Activated naive CD4-positive, alpha-beta T cell treated with anti-CD3 and anti-CD28 coated beads for 36 hours (primary cell): ENCODE results near the gene SRP68. TPM values are rescaled to one million over a fixed set of nuclear protein-coding genes. Genes with fewer than 3 reads are reported as not detected.
A peak's percentile ranks its signal among the peaks of the same experiment; 100 is the strongest.
"Not testable (repeated sequence)": the region's sequence is repeated elsewhere in the genome, so short reads cannot be mapped to it uniquely, and the experiment has no call there.

ENCODE experiments used
- CTCF ChIA-PET: fragments of 350-600 bp; sonication (Branson Sonifier 250); formaldehyde crosslinking; loops from one replicate; lab custom pipeline; 2021; ENCODE audit warnings: antibody characterized with exemption; lab: Charles Lee
- DNase-seq: peaks from one replicate; pipeline ENCODE4 v3.0.0-alpha.2; 2020
- H3K27ac Mint-ChIP-seq: one replicate; pipeline ENCODE4 v1.8.0; 2021; ENCODE audit warnings: mild to moderate bottlenecking, mixed read lengths
- H3K27me3 Mint-ChIP-seq: one replicate; pipeline ENCODE4 v1.8.0; 2021; ENCODE audit warnings: low read depth, mixed read lengths
- H3K36me3 Mint-ChIP-seq: one replicate; pipeline ENCODE4 v1.8.0; 2021; ENCODE audit warnings: low read depth, mixed read lengths
- H3K4me1 Mint-ChIP-seq: one replicate; pipeline ENCODE4 v1.8.0; 2021; ENCODE audit warnings: low read depth, mixed read lengths
- H3K4me3 Mint-ChIP-seq: one replicate; pipeline ENCODE4 v1.8.0; 2021; ENCODE audit warnings: mild to moderate bottlenecking, moderate library complexity, mixed read lengths
- H3K9me3 Mint-ChIP-seq: one replicate; pipeline ENCODE4 v1.8.0; 2021; ENCODE audit warnings: mixed read lengths
- intact Hi-C: fragments of 100-400 bp; cut with micrococcal nuclease; formaldehyde crosslinking; loops from one replicate; pipeline ENCODE4 v1.15.1; 2023
- total RNA-seq, 2 experiments: library from RNA; stranded (reverse); gene quantifications; one replicate each; pipeline ENCODE4 v1.2.3, GENCODE V29; 2021

The SRP68 gene
- total RNA-seq, 2 experiments from 2014 or later: 127 to 131 TPM

DNA sequence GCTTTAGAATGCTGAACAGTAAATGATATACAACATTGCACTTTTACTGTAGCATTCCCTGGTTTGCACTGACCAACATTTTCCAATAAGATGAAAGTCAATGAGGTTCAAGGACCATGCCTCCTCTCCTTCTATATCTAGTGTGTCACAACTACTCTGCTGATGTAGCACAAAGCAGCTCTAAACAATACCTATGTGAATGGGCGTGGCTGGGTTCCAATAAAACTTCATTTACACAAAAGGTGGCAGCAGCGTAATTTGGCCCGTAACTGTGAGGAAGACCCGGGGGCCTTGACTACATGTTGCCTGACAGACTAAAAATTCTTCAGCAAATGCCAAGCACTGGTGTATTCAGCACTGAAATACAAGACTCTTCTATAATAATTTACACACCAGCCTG is 6.5 kb downstream of the SRP68 start:
- intact Hi-C loops: no loop called here
- H3K27ac Mint-ChIP-seq: no peak overlapping the region

DNA sequence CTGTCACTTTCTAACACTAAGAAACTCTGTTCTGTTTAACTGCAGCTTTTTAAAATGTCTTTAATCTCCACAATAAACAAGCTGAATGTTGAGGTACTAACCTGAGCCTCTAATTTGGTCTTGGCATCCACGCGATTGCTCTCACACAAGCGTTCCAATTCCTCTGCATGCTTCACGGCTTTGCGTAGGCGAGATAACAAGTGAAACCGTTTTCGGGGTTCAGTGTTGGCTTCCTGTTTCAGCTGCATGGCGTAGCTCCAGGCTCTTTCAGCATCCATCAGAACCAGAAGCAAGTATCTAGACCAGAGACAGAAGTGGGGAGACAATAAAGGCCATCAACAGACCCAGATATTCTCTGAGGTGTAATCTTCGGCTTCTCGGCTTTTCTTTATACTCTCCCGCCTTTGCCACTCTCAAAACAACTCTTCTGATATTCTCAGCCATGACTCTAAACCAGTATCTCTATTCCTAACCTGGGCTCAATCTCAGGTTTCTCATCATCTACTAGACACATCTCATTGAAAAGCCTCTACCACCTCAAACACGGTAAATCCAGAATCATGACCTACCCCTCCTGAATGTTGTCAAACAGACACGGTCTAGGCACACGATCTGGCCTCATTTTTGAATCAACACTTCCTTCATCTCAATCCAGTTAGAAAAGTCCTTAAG is 8.3 kb downstream of the SRP68 start:
- Mint-ChIP-seq H3K27me3 (no peaks in the 10 kb centered on the region), H3K36me3 (peaks cover 57% of the 10 kb centered on the region), H3K27ac (peak overlapping the region; percentile 79), H3K9me3 (no peaks in the 10 kb centered on the region), H3K4me3 (peak overlapping the region; percentile 52), H3K4me1 (peaks cover 23% of the 10 kb centered on the region)
- CTCF ChIA-PET: interaction anchor here (0.6 to 2.5 kb wide), 4 partner anchors 50 to 161 kb away, joined by 3 to 15 read pairs (median 3); no protein-coding TSS in a partner anchor
- DNase-seq: peak; percentile 73
- intact Hi-C loops: loop anchor here (1.0 kb wide), 1 partner anchor 7 kb away; no protein-coding TSS in a partner anchor

More for the DNA sequence above, 6.5 kb downstream of the SRP68 start:
- CTCF ChIA-PET: interaction anchor here (0.5 to 1.0 kb wide), 2 partner anchors 12 to 649 kb away, joined by 3 to 6 read pairs; no protein-coding TSS in a partner anchor
- Mint-ChIP-seq H3K4me3 (no peak overlapping the region), H3K9me3 (no peaks in the 10 kb centered on the region), H3K27me3 (no peaks in the 10 kb centered on the region), H3K36me3 (peaks cover 50% of the 10 kb centered on the region), H3K4me1 (peaks cover 30% of the 10 kb centered on the region)
- DNase-seq: no peak

DNA sequence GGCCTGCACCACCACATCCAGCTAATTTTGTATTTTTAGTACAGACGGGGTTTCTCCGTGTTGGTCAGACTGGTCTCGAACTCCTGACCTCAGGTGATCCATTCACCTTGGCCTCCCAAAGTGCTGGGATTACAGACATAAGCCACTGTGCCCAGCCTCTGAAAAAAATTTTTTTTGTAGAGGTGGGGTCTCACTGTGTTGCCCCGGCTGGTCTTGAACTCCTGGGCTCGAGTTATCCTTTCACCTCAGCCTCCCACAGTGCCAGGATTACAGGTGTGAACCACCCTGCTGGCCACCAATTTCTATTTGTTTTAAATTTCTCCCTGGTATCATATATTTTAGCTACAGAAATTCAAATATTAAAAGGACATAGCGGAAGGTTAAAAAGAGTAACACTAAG is 14.1 kb downstream of the SRP68 start:
- CTCF ChIA-PET: interaction anchor here (0.6 to 0.7 kb wide), 3 partner anchors 9 to 39 kb away, joined by 3 to 4 read pairs (median 3); no protein-coding TSS in a partner anchor

DNA sequence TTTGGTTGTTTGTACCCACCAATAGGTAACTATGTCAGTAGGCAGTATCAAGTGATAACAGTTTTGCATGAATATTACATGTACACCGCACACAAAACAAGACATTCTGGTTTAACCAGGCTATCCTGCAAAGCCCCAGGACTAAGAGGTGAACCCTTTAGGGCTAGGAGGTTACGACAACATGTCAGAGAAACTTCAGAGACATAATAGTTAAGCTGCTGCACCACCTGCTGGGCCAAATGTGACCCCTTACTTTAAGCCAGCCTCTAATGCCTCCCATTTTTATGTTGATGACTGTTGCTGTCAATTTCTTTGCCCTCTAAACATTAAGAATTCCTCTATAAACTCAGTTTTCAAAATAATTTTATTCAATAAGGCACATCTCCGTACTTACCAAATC is 15.4 kb downstream of the SRP68 start:
- Mint-ChIP-seq H3K36me3 (peaks cover 38% of the 10 kb centered on the region), H3K4me1 (peaks cover 9% of the 10 kb centered on the region), H3K4me3 (no peak overlapping the region), H3K27ac (no peak overlapping the region), H3K9me3 (no peaks in the 10 kb centered on the region), H3K27me3 (no peaks in the 10 kb centered on the region)
- CTCF ChIA-PET: interaction anchor here (1.2 kb wide), 1 partner anchor 43 kb away, joined by 5 read pairs; no protein-coding TSS in a partner anchor
- intact Hi-C loops: no loop called here
- DNase-seq: no peak

More for the DNA sequence above, 14.1 kb downstream of the SRP68 start:
- Mint-ChIP-seq H3K4me1 (peaks cover 12% of the 10 kb centered on the region), H3K36me3 (peaks cover 43% of the 10 kb centered on the region)
- DNase-seq, H3K4me3 Mint-ChIP-seq, H3K27me3 Mint-ChIP-seq, intact Hi-C loops, H3K9me3 Mint-ChIP-seq, H3K27ac Mint-ChIP-seq: not testable (repeated sequence)

DNA sequence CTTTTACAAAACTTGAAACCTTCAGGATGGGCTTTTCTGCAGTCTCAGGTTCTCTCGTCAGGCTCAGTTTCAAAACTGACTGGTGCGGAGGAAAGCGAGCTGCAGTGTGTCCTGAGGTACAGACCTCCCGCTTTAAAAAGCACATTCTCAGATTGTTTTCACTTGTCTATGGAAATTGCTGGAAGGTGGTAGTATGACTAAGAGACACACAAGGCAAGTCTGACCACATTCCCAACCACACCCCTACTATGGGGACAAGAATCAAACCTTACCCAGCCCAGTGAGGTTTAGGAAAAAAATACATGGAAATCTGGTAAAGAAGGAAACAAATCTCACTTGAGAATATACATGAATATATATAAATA is 18.2 kb downstream of the SRP68 start:
- intact Hi-C loops: no loop called here
- peaks cover 28% of the 10 kb centered on the region for H3K36me3 Mint-ChIP-seq
- H3K9me3 Mint-ChIP-seq: no peaks in the 10 kb centered on the region
- CTCF ChIA-PET: interaction anchor here (0.8 to 1.4 kb wide), 2 partner anchors 9 to 12 kb away, joined by 3 to 6 read pairs; no protein-coding TSS in a partner anchor
- peaks cover 23% of the 10 kb centered on the region for H3K4me1 Mint-ChIP-seq
- H3K27ac Mint-ChIP-seq: no peak overlapping the region
- no peaks in the 10 kb centered on the region for H3K27me3 Mint-ChIP-seq
- no peak for DNase-seq
- H3K4me3 Mint-ChIP-seq: no peak overlapping the region

DNA sequence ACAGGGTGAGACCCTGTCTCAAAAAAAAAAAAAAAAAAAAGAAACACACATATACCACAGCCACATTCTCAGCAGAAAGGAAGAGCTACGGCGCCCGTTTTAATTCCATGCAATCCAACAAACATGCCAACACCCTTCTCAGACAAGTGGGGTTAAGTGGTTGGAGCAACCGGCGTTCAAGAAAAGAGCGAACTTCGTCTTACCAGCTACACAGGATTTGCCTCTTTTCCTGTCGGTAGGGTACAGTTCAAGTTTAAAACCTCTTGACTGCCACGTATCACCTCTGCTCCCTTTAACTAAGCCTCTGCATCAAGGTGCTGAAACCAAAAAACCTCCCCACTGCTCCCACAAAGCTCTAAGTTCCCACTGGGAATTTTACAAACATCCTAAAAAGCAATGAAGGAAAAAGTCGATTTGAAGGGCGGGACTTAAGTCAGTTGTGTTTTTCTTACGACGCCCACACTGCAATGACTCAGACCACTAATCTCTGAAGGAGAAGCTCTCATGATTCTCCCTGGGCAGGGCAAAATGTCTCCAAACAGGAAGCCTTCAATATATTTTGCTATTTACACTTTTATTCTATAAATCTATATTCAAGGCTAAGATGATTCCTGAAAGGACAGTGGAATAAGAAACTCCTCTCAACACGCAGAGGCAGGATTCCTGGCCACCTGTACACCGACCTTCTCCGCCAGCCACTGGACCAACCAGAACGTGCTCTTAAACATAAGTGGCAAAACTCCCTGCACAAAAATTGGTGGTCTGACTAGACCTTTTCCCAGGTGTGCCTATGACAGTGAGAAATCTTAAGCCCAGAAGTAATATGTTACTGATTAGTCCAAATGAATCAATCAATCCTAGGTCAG is 18.8 kb downstream of the SRP68 start:
- peak; percentile 22 for DNase-seq
- Mint-ChIP-seq H3K9me3 (no peaks in the 10 kb centered on the region), H3K36me3 (peaks cover 25% of the 10 kb centered on the region), H3K4me3 (no peak overlapping the region), H3K4me1 (peaks cover 23% of the 10 kb centered on the region), H3K27ac (peak overlapping the region; percentile 22), H3K27me3 (no peaks in the 10 kb centered on the region)
- CTCF ChIA-PET: interaction anchor here (0.5 to 1.4 kb wide), 4 partner anchors 10 to 332 kb away, joined by 3 to 6 read pairs (median 4); no protein-coding TSS in a partner anchor
- intact Hi-C loops: no loop called here

DNA sequence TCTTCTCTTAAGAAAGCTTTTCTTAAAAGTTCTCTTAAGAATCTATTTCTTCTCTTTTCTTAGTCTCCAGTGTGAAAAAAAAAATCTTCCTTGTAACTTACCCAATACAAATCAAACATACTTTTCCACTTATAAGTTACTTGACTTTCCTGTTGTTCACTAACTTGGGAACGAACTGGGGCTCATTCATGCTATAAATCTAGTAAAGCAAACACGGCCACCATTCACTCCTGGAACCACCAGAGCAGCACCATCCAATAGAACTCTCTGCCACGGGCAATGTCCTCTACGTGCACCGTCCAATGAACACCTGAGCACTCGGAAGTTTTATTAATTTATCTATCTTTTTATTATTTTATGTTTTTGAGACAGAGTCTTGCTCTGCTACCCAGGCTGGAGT is 20.8 kb downstream of the SRP68 start:
- H3K4me3 Mint-ChIP-seq: no peak overlapping the region
- peaks cover 23% of the 10 kb centered on the region for H3K4me1 Mint-ChIP-seq
- intact Hi-C loops: no loop called here
- H3K36me3 Mint-ChIP-seq: peaks cover 29% of the 10 kb centered on the region
- no peak overlapping the region for H3K27ac Mint-ChIP-seq
- CTCF ChIA-PET: interaction anchor here (0.6 to 0.7 kb wide), 2 partner anchors 195 to 491 kb away, joined by 3 read pairs; no protein-coding TSS in a partner anchor
- no peak for DNase-seq
- no peaks in the 10 kb centered on the region for H3K9me3 Mint-ChIP-seq
- no peaks in the 10 kb centered on the region for H3K27me3 Mint-ChIP-seq

DNA sequence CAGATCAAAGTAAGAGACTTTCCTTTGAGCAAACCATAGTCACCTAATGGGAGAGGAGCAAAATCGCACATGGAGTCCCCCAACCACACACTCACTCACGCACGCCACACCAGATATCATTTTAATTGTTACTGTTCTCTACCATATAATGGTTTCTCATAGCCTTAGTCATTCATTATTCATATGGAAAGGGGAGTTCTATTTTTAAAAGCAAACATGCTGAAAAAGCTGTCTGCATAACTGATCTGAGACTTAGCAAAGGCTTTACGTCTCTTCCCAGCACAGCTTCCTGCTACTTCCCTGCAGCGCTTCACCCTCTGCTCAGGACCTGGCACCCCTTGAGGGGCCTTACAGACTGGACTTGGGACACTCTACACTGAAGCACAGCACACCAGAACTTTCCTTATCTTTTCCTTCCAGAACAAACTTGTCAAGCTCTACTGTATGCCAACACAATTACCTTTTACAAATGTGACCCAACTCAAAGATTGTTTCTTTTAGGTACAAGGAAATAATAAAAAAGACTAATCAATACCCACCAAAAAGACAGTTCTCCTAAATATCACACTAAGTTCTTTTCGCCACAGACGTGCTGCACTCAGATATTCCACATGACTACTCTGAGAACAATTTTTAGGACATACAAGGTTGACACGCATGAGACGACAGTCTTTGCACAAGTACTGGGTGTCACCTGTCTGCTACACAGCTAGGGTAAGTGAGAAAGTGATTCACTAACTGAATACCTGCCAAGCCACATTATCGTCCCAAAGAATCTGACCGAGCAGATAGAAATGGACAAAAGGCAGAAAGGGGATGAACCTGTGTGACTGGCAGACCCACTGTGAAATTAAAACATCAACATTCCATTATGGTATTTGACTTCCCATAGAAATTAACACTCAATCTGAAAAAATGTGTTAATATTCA is 21.5 kb downstream of the SRP68 start:
- H3K27me3 Mint-ChIP-seq: no peaks in the 10 kb centered on the region
- H3K36me3 Mint-ChIP-seq: peaks cover 25% of the 10 kb centered on the region
- no peak for DNase-seq
- peaks cover 23% of the 10 kb centered on the region for H3K4me1 Mint-ChIP-seq
- peak overlapping the region; percentile 2 for H3K27ac Mint-ChIP-seq
- no peak overlapping the region for H3K4me3 Mint-ChIP-seq
- intact Hi-C loops: no loop called here
- no peaks in the 10 kb centered on the region for H3K9me3 Mint-ChIP-seq
- CTCF ChIA-PET: interaction anchor here (0.7 kb wide), 1 partner anchor 492 kb away, joined by 3 read pairs; no protein-coding TSS in a partner anchor

DNA sequence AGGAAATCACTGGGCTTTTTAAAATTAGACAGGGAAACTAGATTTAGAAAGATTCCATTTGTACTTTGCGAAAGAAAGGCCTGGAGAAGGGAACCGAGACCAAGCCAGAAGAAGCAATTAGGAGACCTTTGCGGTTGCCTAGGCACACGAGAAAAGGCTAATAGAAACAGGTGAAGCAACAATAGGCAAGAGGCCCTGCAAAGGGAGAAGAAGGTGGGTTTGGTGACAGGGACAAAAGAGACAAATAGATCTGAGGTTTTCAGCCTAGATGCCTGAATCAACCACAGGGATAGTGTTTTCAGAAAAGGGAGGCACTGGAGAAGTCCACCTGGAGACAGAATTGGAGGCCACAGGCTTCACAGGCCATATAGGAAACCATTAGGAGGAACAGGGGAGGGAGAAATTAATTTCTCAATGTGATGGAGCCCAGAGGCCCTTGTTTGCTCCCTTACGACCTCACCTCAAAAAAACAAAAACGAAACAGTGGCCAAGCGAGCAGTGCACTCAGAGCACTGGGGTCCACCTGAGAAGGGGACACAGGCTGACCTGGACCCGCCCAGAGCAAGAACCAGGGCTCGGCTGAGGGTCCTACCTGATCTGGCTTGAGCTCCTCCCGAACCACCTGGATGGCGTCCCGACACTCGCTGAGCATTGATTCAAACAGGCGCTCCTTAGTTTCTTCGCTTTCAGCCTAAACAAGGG is 22.3 kb downstream of the SRP68 start:
- H3K4me1 Mint-ChIP-seq: peaks cover 23% of the 10 kb centered on the region
- intact Hi-C loops: no loop called here
- H3K27ac Mint-ChIP-seq: peak overlapping the region; percentile 2

DNA sequence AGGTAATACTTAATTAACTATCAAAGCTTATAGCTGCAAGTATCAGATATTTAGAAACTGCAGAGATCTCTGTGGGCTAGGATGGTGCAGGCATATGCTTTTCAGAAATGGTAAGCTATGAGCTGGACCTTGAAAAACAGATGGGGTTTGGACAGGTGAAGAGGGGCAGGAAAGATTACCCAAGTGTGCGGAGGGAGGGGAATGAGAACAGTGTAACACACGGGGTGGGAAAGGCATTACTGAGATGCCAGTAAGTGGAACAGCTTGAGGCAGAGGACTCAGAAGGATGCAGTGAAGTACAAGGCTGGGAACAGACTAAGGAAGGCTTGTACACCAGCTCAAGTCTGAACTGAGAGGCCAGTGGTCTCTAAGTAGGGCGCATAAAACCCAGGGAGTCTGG is 23.1 kb downstream of the SRP68 start:
- intact Hi-C loops: no loop called here
- H3K9me3 Mint-ChIP-seq: no peaks in the 10 kb centered on the region
- H3K27me3 Mint-ChIP-seq: no peaks in the 10 kb centered on the region
- no peak for DNase-seq
- H3K4me3 Mint-ChIP-seq: no peak overlapping the region
- CTCF ChIA-PET: interaction anchor here (0.6 to 0.8 kb wide), 2 partner anchors 9 to 78 kb away, joined by 3 read pairs; no protein-coding TSS in a partner anchor
- no peak overlapping the region for H3K27ac Mint-ChIP-seq
- peaks cover 37% of the 10 kb centered on the region for H3K36me3 Mint-ChIP-seq
- H3K4me1 Mint-ChIP-seq: peaks cover 23% of the 10 kb centered on the region

More for the DNA sequence above, 22.3 kb downstream of the SRP68 start:
- no peak overlapping the region for H3K4me3 Mint-ChIP-seq
- H3K9me3 Mint-ChIP-seq: no peaks in the 10 kb centered on the region
- peaks cover 32% of the 10 kb centered on the region for H3K36me3 Mint-ChIP-seq
- no peak for DNase-seq
- no peaks in the 10 kb centered on the region for H3K27me3 Mint-ChIP-seq
- CTCF ChIA-PET: interaction anchor here (0.6 to 0.8 kb wide), 2 partner anchors 9 to 79 kb away, joined by 3 read pairs; no protein-coding TSS in a partner anchor

DNA sequence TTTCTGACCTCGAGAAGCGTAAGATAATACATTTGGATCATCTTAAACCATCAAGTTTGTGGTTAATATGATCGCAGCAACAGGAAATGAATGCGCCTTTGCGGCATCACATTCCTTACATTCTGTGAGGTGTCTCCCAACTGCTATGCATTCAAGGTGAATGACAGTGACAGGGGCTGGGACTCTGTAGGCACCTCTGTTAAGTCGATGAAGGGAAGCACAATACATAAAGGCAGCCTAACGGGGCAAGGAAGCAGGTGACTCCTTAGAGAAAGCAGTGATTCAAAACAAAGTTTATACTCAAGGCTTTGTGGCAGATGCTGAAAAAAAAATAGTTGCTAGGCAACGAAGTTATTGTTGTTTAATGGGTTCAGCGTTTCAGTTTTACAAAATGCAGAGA is 23.6 kb downstream of the SRP68 start:
- Mint-ChIP-seq H3K9me3 (no peaks in the 10 kb centered on the region), H3K36me3 (peaks cover 37% of the 10 kb centered on the region), H3K27ac (no peak overlapping the region), H3K4me3 (no peak overlapping the region), H3K4me1 (peaks cover 18% of the 10 kb centered on the region), H3K27me3 (no peaks in the 10 kb centered on the region)
- no peak for DNase-seq
- CTCF ChIA-PET: interaction anchor here (0.6 kb wide), 1 partner anchor 1053 kb away, joined by 3 read pairs; no protein-coding TSS in a partner anchor
- intact Hi-C loops: no loop called here
